Fibroblast of skin of left quadriceps (primary cell): ENCODE data around the gene ZPBP.
"Not testable (repeated sequence)": the region's sequence is repeated elsewhere in the genome, so short reads cannot be mapped to it uniquely, and the experiment has no call there.

ENCODE experiments used
- DNase-seq, 2 experiments: peaks; one replicate each; pipeline ENCODE4 v3.0.0-alpha.2; 2013; ENCODE audit warnings: low read depth in 2 of 2

Gene ZPBP

GRCh38 chr7:50041165-50041564, 51.9 kb downstream of the ZPBP start:
- not testable (repeated sequence) for DNase-seq

- DNase-seq = no peak
These were observed 56.0 kb downstream of the ZPBP start for GRCh38 chr7:50037086-50037485.

DNA sequence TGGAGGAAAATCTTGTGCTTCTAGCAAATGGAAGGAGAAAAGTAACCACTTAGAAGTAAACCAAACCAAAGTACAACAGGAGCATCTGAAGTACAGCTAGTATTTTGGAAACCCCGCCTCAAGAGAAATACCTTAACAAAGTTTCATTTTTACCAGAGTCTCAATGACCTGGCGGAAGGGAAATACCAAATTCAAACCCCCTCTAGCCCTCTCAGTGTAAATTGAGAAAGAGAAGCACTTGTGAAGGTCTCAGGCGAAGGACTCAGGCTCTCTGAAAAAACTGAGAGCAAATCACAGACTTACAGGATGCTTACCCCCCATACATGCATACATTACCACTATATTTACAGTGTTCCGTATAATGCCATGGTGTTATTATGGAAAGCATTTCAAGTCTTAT, 70.1 kb downstream of the ZPBP start:
- DNase-seq = no peak

DNA sequence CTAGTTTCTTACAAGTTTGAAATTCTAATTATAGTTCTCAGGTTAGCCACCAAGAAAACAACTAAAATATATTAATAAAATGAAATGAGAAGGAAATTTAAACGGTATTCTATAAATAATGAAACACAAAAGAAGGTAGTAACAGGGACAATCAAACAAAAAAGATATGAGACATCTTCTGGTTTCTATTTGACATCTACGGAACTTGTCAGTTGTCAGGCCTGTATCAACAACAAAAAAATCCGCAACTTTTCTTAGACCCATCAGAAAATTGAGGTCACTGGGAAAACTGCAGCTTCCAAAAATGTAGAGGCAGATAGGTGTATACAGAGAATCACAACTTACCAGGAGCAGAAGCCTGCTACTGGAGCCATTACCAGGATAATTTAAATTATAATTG, 70.6 kb downstream of the ZPBP start:
- DNase-seq = no peak

DNA sequence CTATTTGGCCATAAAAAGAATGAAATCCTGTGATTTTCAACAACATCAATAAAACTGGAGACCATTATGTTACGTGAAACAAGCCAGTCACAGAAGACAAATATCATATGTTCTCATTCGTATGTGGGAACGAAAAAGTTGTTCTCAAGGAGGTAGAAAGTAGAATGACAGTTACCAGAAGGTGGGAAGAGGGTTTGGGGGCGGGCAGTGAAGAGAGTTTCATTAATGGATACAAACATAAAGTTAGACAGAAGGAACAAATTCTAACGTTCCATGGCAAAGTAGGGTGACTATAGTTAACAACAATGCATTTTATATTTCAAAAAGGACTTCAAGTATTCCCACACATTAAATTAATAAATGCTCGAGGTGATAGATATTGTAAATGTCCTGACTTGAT, 97.4 kb downstream of the ZPBP start:
- no peak for DNase-seq

- no peak for DNase-seq
These were observed 106.9 kb downstream of the ZPBP start for GRCh38 chr7:49986191-49986590.

DNA sequence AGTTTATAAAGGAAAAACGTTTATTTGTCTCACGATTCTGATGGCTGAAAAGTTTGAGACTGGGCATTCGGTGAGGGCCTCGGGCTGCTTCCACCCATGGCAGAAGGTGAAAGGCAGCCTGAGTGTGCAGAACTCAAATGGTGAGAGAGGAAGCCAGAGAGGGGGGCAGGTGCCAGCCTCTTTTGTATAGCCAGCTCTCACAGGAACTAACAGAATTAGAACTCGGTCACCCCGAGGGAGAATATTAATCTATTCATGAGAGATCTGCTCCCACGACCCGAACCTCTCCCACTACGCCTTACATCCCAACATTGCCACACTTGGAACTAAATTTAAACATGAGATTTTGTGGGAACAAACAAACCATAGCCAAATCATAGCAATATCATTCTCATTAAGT, 112.6 kb downstream of the ZPBP start:
- DNase-seq = no peak

GRCh38 chr7:49976238-49976637, 116.8 kb downstream of the ZPBP start:
- DNase-seq = no peak

GRCh38 chr7:49974035-49974434, 119.0 kb downstream of the ZPBP start:
- DNase-seq = no peak

DNA sequence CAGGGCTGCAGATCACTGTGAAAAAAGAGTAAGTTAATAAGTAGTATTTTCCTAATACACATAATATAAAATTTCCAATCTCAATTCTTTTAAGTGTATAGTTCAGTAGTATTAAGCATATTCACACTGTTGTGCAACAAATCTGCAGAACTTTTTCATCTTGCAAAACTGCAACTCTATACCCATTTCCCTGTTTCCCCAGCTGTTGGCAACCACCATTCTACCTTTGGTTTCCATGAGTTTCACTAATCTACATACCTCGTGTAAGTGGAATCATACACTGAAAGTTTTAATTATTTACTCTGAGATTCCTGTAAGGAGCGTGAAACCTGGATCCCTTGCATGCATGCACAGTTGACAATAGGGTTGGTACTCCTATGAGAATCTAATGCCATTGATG, 155.4 kb downstream of the ZPBP start:
- DNase-seq = no peak

DNA sequence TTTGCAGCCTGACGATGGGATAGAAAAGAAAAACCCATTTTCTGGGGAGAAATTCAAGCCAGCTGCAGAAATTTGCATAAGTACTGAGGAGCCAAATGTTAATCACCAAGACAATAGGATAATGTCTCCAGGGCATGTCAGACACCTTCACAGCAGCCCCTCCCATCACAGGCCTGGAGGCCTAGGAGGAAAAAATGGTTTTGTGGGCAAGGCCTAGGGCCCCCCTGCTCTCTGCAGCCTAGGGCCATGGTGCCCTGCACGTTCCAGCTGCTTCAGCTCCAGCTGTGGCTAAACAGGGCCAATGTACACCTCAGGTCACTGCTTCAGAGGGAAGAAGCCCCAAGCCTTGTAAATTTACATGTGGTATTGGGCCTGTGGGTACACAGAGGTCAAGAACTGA, 161.4 kb downstream of the ZPBP start:
- no peak for DNase-seq

GRCh38 chr7:49928787-49929186, 164.3 kb downstream of the ZPBP start:
- no peak for DNase-seq

DNA sequence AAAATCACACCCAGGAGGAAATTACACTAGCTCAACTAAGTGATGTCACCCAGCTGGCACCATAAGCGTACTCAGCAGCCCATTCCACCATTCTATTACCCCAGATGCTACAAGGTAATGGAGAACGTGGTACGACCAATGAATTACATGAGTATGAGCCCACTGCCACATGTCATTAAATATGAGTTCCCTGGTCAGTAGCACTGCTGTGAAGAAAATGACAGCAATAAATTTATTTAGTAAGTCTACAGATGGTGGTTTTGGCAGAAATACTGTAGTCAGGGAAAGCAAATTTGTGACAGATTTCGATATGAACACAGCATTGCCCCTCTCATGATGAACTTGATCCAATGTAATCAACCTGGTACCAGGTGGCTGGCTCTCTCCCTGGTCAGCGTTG, 165.4 kb downstream of the ZPBP start:
- DNase-seq = no peak

- DNase-seq = no peak
These were observed 166.3 kb downstream of the ZPBP start for GRCh38 chr7:49926720-49927119.

DNA sequence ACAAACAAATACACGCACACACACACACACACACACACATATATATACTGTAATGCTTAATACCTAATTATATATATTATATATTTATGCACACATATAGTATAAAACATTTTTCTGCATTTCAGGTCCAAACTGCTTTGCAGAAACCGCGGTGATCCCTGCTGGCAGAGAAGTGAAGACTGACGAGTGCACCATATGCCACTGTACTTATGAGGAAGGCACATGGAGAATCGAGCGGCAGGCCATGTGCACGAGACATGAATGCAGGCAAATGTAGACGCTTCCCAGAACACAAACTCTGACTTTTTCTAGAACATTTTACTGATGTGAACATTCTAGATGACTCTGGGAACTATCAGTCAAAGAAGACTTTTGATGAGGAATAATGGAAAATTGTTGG, 181.1 kb downstream of the ZPBP start:
- DNase-seq = no peak

- DNase-seq = no peak
These were observed 198.5 kb downstream of the ZPBP start for GRCh38 chr7:49894543-49894942.

DNA sequence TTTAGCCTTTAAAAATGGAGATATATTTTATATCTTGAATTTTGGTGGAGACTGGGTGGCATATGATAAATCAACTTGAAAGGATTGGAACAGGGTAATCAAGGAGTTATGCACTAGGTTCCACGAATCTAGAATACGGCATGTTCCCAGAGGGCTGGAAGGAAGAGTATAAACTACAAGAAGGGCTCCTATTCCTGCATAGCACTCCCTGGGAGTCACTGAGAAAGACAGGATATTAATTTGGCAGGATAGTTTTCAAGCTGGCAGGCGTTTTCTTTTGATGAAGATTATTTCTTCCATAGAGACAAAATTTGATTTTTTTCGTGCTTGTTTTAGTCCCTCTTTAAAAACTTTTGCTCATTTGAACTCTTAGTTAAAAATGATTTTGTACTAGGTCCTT, 199.9 kb downstream of the ZPBP start:
- DNase-seq = no peak

- DNase-seq = no peak
These were observed 200.6 kb downstream of the ZPBP start for GRCh38 chr7:49892481-49892880.
